HG02885 (cell line): ENCODE measurements around the gene EPHA10.

Source experiments
- ATAC-seq: cut with Tn5 transposase; IDR thresholded peaks from one replicate; pipeline ENCODE4 v1.9.1; 2021; ENCODE audit warnings: mild to moderate bottlenecking; ENCODE audit not compliant: unreplicated experiment, poor library complexity

Gene EPHA10

GRCh38 chr1:37682334-37682987, 82.5 kb downstream of the EPHA10 start:
- no peak for ATAC-seq

GRCh38 chr1:37680933-37681332, 84.0 kb downstream of the EPHA10 start:
- no peak for ATAC-seq

- no peak for ATAC-seq
These were observed 87.1 kb downstream of the EPHA10 start for GRCh38 chr1:37677808-37678207.

- ATAC-seq: no peak
These were observed 87.8 kb downstream of the EPHA10 start for GRCh38 chr1:37677143-37677439.

GRCh38 chr1:37676281-37677142, 88.4 kb downstream of the EPHA10 start:
- ATAC-seq: peak; percentile 49

- ATAC-seq: no peak
These were observed 91.0 kb downstream of the EPHA10 start for GRCh38 chr1:37673920-37674319.

GRCh38 chr1:37672136-37672870, 92.6 kb downstream of the EPHA10 start:
- ATAC-seq: no peak

GRCh38 chr1:37671261-37671660, 93.7 kb downstream of the EPHA10 start:
- ATAC-seq: no peak

- ATAC-seq: no peak
These were observed 94.8 kb downstream of the EPHA10 start for GRCh38 chr1:37670133-37670532.

GRCh38 chr1:37667023-37667671, 97.8 kb downstream of the EPHA10 start:
- no peak for ATAC-seq

- no peak for ATAC-seq
These were observed 98.6 kb downstream of the EPHA10 start for GRCh38 chr1:37666241-37666867.
